ENCODE results near the gene TTL. TPM values are rescaled to one million over a fixed set of nuclear protein-coding genes. Genes with fewer than 3 reads are reported as not detected.

The TTL gene
- total and polyA plus RNA-seq, 7 donors: 19.0 to 72.0 (median 49.3) TPM

DNA sequence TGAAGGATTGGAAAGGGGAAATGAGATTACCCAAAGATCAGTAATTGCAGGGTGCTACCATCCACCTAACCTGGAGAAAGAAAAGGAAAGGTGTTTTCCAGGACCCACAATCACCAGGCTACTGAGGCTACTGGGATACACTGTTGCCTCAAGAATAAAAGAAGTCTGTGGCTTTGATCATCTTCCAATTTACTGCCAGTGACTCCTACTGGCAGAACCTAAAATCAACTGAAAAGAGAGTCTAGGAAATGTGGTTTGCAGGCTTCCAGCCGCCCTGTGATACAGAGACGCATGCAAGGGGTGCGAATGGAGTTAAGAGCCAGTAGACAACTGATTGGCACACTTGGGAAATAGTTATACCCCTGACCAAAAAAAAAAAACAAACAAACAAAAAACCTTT lies 16.6 kb upstream of the TTL start:
- WGBS, 3 donors: 69 to 76% (median 76%) methylated on average over 3 of the region's 3 CpGs
- Histone ChIP-seq H3K27me3 (ENCODE audit: insufficient read depth in 3 of 3, low read length in 2 of 3) (peaks cover 0 to 2% (median 0%) of the 10 kb centered on the region in 3 donors), H3K27ac (no peak overlapping the region), H3K4me3 (no peak overlapping the region), H3K9me3 (peaks cover 7% of the 10 kb centered on the region), H3K4me1 (no peaks in the 10 kb centered on the region), H3K36me3 (ENCODE audit: insufficient read depth in 1 of 2, low read depth in 1 of 2) (no peaks in the 10 kb centered on the region)
- ATAC-seq: no peak
- TF ChIP-seq, protein P1, sequence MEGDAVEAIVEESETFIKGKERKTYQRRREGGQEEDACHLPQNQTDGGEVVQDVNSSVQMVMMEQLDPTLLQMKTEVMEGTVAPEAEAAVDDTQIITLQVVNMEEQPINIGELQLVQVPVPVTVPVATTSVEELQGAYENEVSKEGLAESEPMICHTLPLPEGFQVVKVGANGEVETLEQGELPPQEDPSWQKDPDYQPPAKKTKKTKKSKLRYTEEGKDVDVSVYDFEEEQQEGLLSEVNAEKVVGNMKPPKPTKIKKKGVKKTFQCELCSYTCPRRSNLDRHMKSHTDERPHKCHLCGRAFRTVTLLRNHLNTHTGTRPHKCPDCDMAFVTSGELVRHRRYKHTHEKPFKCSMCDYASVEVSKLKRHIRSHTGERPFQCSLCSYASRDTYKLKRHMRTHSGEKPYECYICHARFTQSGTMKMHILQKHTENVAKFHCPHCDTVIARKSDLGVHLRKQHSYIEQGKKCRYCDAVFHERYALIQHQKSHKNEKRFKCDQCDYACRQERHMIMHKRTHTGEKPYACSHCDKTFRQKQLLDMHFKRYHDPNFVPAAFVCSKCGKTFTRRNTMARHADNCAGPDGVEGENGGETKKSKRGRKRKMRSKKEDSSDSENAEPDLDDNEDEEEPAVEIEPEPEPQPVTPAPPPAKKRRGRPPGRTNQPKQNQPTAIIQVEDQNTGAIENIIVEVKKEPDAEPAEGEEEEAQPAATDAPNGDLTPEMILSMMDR (IDR thresholded peaks at IDR 0.05): no peak
- DNase-seq: no peak
- intact Hi-C loops (cut with DNase I): no loop called here

DNA sequence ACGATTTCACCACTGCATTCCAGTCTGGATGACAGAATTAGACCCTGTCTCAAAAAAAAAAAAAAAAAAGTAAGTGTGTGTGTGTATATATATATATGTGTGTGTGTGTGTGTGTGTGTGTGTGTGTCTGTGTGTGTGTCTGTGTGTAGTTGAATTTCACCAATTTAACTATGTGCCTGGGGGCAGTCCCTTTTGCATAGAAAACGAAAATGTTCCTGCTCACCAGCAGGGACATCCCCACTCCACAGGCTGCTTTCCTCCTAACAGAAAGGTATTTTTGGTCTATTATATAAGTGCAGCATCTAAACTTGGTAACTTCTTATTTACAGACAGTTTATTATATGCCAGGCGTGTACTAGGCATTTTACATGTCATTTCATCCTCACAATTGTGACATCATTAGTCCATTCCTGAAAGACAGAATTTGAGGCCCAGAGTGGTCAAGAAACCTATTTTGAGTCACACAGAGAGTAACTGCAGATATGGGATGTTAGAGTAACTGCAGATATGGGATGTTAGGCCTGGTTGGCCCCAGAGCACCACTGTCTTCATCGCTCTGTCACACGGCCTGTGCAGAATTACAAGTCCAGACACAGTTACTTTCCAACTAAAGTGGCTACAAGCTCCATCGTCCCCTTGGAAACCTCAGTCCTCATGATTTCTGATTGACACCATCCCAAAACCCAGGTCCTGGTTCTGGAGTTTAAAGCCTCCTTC lies 9.3 kb upstream of the TTL start:
- Histone ChIP-seq H3K27me3 (ENCODE audit: insufficient read depth in 3 of 3, low read length in 2 of 3) (no peaks in the 10 kb centered on the region), H3K4me1 (no peaks in the 10 kb centered on the region), H3K36me3 (ENCODE audit: insufficient read depth in 1 of 2, low read depth in 1 of 2) (no peaks in the 10 kb centered on the region), H3K9me3 (peaks cover 7% of the 10 kb centered on the region), H3K4me3 (no peak overlapping the region), H3K27ac (no peak overlapping the region)
- DNase-seq (no peak), ATAC-seq (no peak)
- WGBS, 3 donors: 82 to 89% (median 84%) methylated on average over 6 of the region's 6 CpGs
- intact Hi-C loops (cut with DNase I): no loop called here
- TF ChIP-seq, protein P1 (IDR thresholded peaks at IDR 0.05): no peak

DNA sequence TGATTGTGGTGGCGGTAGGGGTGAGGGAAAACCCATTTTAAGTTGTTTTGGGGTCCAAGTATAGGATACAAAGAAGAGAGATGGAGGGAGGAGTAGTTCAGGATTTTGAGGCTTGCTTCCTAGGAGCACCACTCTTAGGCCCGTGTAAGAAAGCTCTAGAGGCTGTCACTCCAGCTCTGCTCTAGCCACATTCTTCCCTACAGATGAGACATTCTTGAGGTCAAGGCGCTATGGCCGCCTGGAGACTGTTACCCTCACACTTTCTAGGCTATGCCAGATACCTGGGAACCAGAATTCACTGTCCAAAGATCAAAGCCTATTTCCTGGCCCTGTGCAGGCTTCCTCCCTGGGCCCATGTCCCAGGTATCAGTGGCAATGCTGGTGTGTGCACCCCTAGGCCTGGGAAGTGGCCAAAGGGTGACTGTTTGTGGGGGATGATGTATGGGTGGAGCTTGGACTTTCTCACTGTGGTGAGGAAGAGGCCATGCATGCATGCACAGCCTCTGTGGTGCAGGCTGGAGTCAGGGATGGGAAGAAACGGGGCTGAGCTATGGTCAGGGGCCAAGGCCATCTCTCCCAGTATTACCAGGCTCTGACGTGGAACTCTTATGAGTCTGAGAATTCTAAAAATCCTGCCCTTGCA lies 7.0 kb upstream of the TTL start:
- Histone ChIP-seq H3K9me3 (no peaks in the 10 kb centered on the region), H3K27me3 (ENCODE audit: insufficient read depth in 3 of 3, low read length in 2 of 3) (no peaks in the 10 kb centered on the region), H3K36me3 (ENCODE audit: insufficient read depth in 1 of 2, low read depth in 1 of 2) (no peaks in the 10 kb centered on the region), H3K4me1 (no peaks in the 10 kb centered on the region), H3K27ac (no peak overlapping the region), H3K4me3 (no peak overlapping the region)
- ATAC-seq (no peak), DNase-seq (no peak)
- WGBS, 3 donors: 70 to 79% (median 74%) methylated on average over 6 of the region's 6 CpGs
- TF ChIP-seq, protein P1 (IDR thresholded peaks at IDR 0.05): no peak
- intact Hi-C loops (cut with DNase I): no loop called here

DNA sequence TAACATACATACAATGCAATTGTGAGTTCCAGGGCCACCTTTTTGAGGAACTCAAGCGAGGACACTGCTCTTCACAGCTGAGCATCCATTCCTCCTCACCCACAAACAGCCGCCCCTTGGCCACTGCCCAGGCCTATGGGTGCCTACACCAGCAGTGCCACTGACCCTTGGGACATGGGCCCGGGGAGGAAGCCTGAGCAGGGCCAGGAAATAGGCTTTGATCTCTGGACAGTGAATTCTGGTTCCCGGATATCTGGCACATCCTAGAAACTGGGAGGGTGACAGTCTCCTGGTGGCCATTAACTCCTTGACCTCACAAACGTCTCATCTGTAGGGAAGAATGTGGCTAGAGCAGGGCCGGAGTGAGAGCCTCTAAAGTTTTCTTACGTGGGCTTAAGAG lies 5.5 kb upstream of the TTL start:
- Histone ChIP-seq H3K36me3 (ENCODE audit: insufficient read depth in 1 of 2, low read depth in 1 of 2) (no peaks in the 10 kb centered on the region), H3K4me1 (no peaks in the 10 kb centered on the region), H3K4me3 (no peak overlapping the region), H3K27me3 (ENCODE audit: insufficient read depth in 3 of 3, low read length in 2 of 3) (no peaks in the 10 kb centered on the region), H3K9me3 (no peaks in the 10 kb centered on the region), H3K27ac (no peak overlapping the region)
- DNase-seq (no peak), ATAC-seq (no peak)
- WGBS, 3 donors: 53 to 70% (median 61%) methylated on average over 7 of the region's 7 CpGs
- TF ChIP-seq, protein P1 (IDR thresholded peaks at IDR 0.05): no peak
- intact Hi-C loops (cut with DNase I): no loop called here

Measured in psoas muscle (tissue), 8 donors.